H9 (cell line): Measurements from ENCODE around the gene CPLX1. TPM values are rescaled to one million over a fixed set of nuclear protein-coding genes. Genes with fewer than 3 reads are reported as not detected.

Experiments
- DNase-seq: peaks from one replicate; pipeline ENCODE4 v3.0.0-alpha.2; 2017
- H2AFZ ChIP-seq: one replicate; pipeline ENCODE4 v1.6.1; 2013; ENCODE audit warnings: mild to moderate bottlenecking, low read length, control low read depth, moderate library complexity
- H2AK5ac ChIP-seq: 2 replicates; pipeline ENCODE4 v1.6.1; 2013; ENCODE audit warnings: low read length, control low read depth, mixed read lengths; ENCODE audit not compliant: insufficient read length
- H2BK120ac ChIP-seq: one replicate; pipeline ENCODE4 v1.6.1; 2013; ENCODE audit warnings: low read depth, mild to moderate bottlenecking, low read length, control low read depth, inconsistent platforms; ENCODE audit not compliant: poor library complexity, severe bottlenecking
- H2BK12ac ChIP-seq: 2 replicates; pipeline ENCODE4 v1.6.1; 2013; ENCODE audit warnings: low read length, control low read depth, mixed read lengths, low read depth; ENCODE audit not compliant: insufficient read length
- H2BK15ac ChIP-seq: 2 replicates; pipeline ENCODE4 v1.6.1; 2013; ENCODE audit warnings: low read depth, low read length, control low read depth
- H2BK20ac ChIP-seq: one replicate; pipeline ENCODE4 v1.6.1; 2013; ENCODE audit warnings: low read depth, mild to moderate bottlenecking, low read length, control low read depth, inconsistent platforms; ENCODE audit not compliant: poor library complexity, severe bottlenecking
- H2BK5ac ChIP-seq: 2 replicates; pipeline ENCODE4 v1.6.1; 2013; ENCODE audit warnings: low read length, control low read depth, mixed read lengths; ENCODE audit not compliant: insufficient read length
- H3K14ac ChIP-seq: 2 replicates; pipeline ENCODE4 v1.6.1; 2013; ENCODE audit warnings: low read length, control low read depth; ENCODE audit not compliant: insufficient read depth
- H3K18ac ChIP-seq: 2 replicates; pipeline ENCODE4 v1.6.1; 2013; ENCODE audit warnings: low read depth, mild to moderate bottlenecking, mixed read lengths, low read length, control low read depth; ENCODE audit not compliant: insufficient read length
- H3K23ac ChIP-seq: 2 replicates; pipeline ENCODE4 v1.6.1; 2013; ENCODE audit warnings: low read length, control low read depth, mixed read lengths, low read depth; ENCODE audit not compliant: insufficient read length
- H3K23me2 ChIP-seq: 2 replicates; pipeline ENCODE4 v1.6.1; 2013; ENCODE audit warnings: low read depth, mild to moderate bottlenecking, mixed read lengths, low read length, control low read depth; ENCODE audit not compliant: insufficient read length, poor library complexity, severe bottlenecking
- H3K27ac ChIP-seq: 2 replicates; pipeline ENCODE4 v1.5.1; 2013; ENCODE audit warnings: low read length, control low read depth, mixed read lengths, low read depth; ENCODE audit not compliant: insufficient read length
- H3K27me3 ChIP-seq: 2 replicates; pipeline ENCODE4 v1.6.1; 2013; ENCODE audit warnings: low read length, control low read depth, inconsistent platforms; ENCODE audit not compliant: insufficient read depth
- H3K4ac ChIP-seq: 2 replicates; pipeline ENCODE4 v1.6.1; 2013; ENCODE audit warnings: low read depth, mild to moderate bottlenecking, control low read depth, inconsistent platforms, low read length, moderate library complexity
- H3K4me1 ChIP-seq: 2 replicates; pipeline ENCODE4 v1.6.1; 2013; ENCODE audit warnings: low read length, control low read depth, inconsistent platforms; ENCODE audit not compliant: insufficient read depth
- H3K4me2 ChIP-seq: 2 replicates; pipeline ENCODE4 v1.6.1; 2013; ENCODE audit warnings: low read length, control low read depth, mixed read lengths; ENCODE audit not compliant: insufficient read length, insufficient read depth
- H3K56ac ChIP-seq: 2 replicates; pipeline ENCODE4 v1.6.1; 2013; ENCODE audit warnings: low read depth, mild to moderate bottlenecking, mixed read lengths, low read length, control low read depth; ENCODE audit not compliant: insufficient read length
- H3K79me1 ChIP-seq: 2 replicates; pipeline ENCODE4 v1.6.1; 2013; ENCODE audit warnings: low read depth, mild to moderate bottlenecking, moderate library complexity, low read length, control low read depth, inconsistent platforms; ENCODE audit not compliant: insufficient read depth, poor library complexity, severe bottlenecking
- H3K79me2 ChIP-seq: 2 replicates; pipeline ENCODE4 v1.6.1; 2013; ENCODE audit warnings: low read length, control low read depth, inconsistent platforms; ENCODE audit not compliant: insufficient read depth
- H3K9ac ChIP-seq: 2 replicates; pipeline ENCODE4 v1.6.1; 2013; ENCODE audit warnings: low read length, control low read depth, mixed read lengths; ENCODE audit not compliant: insufficient read length; ENCODE audit errors: extremely low read depth
- H3K9me3 ChIP-seq: one replicate; pipeline ENCODE4 v1.6.1; 2013; ENCODE audit warnings: low read depth, low read length, inconsistent platforms; ENCODE audit not compliant: control insufficient read depth
- H3T11ph ChIP-seq: one replicate; pipeline ENCODE4 v1.6.1; 2013; ENCODE audit warnings: mild to moderate bottlenecking, low read length, control low read depth, inconsistent platforms
- H4K20me1 ChIP-seq: one replicate; pipeline ENCODE4 v1.6.1; 2013; ENCODE audit not compliant: control insufficient read depth, insufficient read length, insufficient read depth
- H4K5ac ChIP-seq: 2 replicates; pipeline ENCODE4 v1.6.1; 2013; ENCODE audit warnings: low read depth, mild to moderate bottlenecking, mixed read lengths, low read length, control low read depth; ENCODE audit not compliant: insufficient read length
- H4K8ac ChIP-seq: replicated peaks from 2 replicates; pipeline ENCODE4 v1.6.1; 2013; ENCODE audit warnings: low read length, control low read depth, mixed read lengths, low read depth; ENCODE audit not compliant: insufficient read length
- H4K91ac ChIP-seq: 2 replicates; pipeline ENCODE4 v1.6.1; 2013; ENCODE audit warnings: low read depth, mild to moderate bottlenecking, moderate library complexity, mixed read lengths, low read length, control low read depth; ENCODE audit not compliant: insufficient read length
- H3K27ac Mint-ChIP-seq, 3 experiments: 2 replicates in 2 of 3; 3 replicates in 1 of 3; pipeline ENCODE4 v1.8.0; 2020 to 2021; ENCODE audit warnings: mixed read lengths in 3 of 3, mild to moderate bottlenecking in 1 of 3, moderate library complexity in 1 of 3
- H3K27me3 Mint-ChIP-seq: 2 replicates; pipeline ENCODE4 v1.8.0; 2021; ENCODE audit warnings: low read depth, mild to moderate bottlenecking, moderate library complexity, mixed read lengths
- H3K36me3 Mint-ChIP-seq, 3 experiments: 2 replicates in 2 of 3; 3 replicates in 1 of 3; pipeline ENCODE4 v1.8.0; 2020 to 2021; ENCODE audit warnings: low read depth in 3 of 3, mixed read lengths in 3 of 3; ENCODE audit not compliant: insufficient read depth in 1 of 3
- H3K4me1 Mint-ChIP-seq, 2 experiments: 2 replicates each; pipeline ENCODE4 v1.8.0; 2020; ENCODE audit warnings: mixed read lengths in 2 of 2
- H3K4me3 Mint-ChIP-seq, 2 experiments: 2 replicates in 1 of 2; 3 replicates in 1 of 2; pipeline ENCODE4 v1.8.0; 2020 to 2021; ENCODE audit warnings: mild to moderate bottlenecking in 2 of 2, mixed read lengths in 2 of 2, moderate library complexity in 1 of 2
- H3K9me3 Mint-ChIP-seq, 2 experiments: 2 replicates in 1 of 2; 3 replicates in 1 of 2; pipeline ENCODE4 v1.8.0; 2020; ENCODE audit warnings: mild to moderate bottlenecking in 2 of 2, mixed read lengths in 2 of 2, moderate library complexity in 1 of 2
- WGBS: extraction: QIAGEN DNeasy Blood & Tissue Kit; methylation state at CpG from one replicate; pipeline ENCODE4 v1.1.7; 2013; ENCODE audit warnings: missing lambda C conversion rate, low lambda C conversion rate, mixed read lengths; ENCODE audit not compliant: insufficient read length; ENCODE audit errors: extremely low coverage; 5-methylcytosine and 5-hydroxymethylcytosine counted together
- total RNA-seq: library from RNA; stranded (reverse); gene quantifications from 2 replicates; pipeline ENCODE4 v1.2.1, GENCODE V29; 2021
- TF ChIP-seq, protein P1 (sequence below): fragments of 200-600 bp; sonication (generic); conservative IDR thresholded peaks from 3 replicates; pipeline ENCODE4 v1.8.0; 2021; ENCODE audit warnings: antibody characterized with exemption, mild to moderate bottlenecking

The CPLX1 gene
- total RNA-seq, 1 experiment from 2014 or later = 0.90 TPM

DNA sequence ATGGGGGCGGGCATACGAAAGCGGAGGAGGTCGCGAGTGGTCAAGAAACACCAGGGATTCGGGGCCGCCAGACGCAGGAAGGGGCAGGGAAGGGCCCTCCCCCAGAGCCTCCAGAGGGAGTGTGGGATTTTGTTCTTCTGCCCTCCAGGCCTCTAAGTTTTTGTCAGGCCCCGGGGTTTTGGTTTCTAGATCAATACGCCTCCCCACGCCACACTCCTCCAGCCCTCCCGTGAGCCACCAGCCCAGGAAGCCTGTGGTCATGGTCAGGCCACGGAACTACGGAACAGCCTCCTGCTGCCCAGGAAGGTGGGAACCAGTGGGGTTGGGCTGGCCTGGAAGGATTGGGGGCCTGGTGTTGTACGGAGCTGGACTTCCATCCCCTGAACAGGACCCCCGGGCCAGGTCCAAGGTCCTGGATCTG is 38.4 kb downstream of the CPLX1 start:
- H3K4me3 Mint-ChIP-seq = peak overlapping the region in 1 of 2 experiments; percentile 43; a peak in 1 of 5 replicates
- no peak for DNase-seq
- H3K27me3 Mint-ChIP-seq = peaks cover 73% of the 10 kb centered on the region

More for the DNA sequence above, 38.4 kb downstream of the CPLX1 start:
- no peak overlapping the region for H3K14ac ChIP-seq
- H4K91ac ChIP-seq = no peak overlapping the region
- H3K56ac ChIP-seq = no peak overlapping the region
- H4K8ac ChIP-seq = no peak overlapping the region
- no peaks in the 10 kb centered on the region for H3K23me2 ChIP-seq
- no peak overlapping the region for H3K4ac ChIP-seq
- no peak overlapping the region for H3K27ac ChIP-seq
- H3K23ac ChIP-seq = no peak overlapping the region
- H2BK12ac ChIP-seq = no peak overlapping the region
- peaks cover 0 to 3% of the 10 kb centered on the region in 2 experiments; a peak in 1 of 5 replicates for H3K9me3 Mint-ChIP-seq
- no peak overlapping the region for H2BK15ac ChIP-seq
- no peak overlapping the region for H3K27ac Mint-ChIP-seq
- no peaks in the 10 kb centered on the region for H4K20me1 ChIP-seq
- H3K4me2 ChIP-seq = no peak overlapping the region
- no peaks in the 10 kb centered on the region for H3K79me1 ChIP-seq
- no peaks in the 10 kb centered on the region for H3K79me2 ChIP-seq
- H2BK5ac ChIP-seq = no peak overlapping the region
- H3K36me3 Mint-ChIP-seq = no peaks in the 10 kb centered on the region; a peak in 1 of 7 replicates
- no peak overlapping the region for H3K9ac ChIP-seq
- no CpG with 5 or more reads among the region's 16 CpGs for WGBS
- H2BK120ac ChIP-seq = no peak overlapping the region
- H3K4me1 ChIP-seq = no peaks in the 10 kb centered on the region
- peaks cover 14 to 25% of the 10 kb centered on the region in 2 experiments for H3K4me1 Mint-ChIP-seq
- no peak overlapping the region for H3T11ph ChIP-seq
- H2AFZ ChIP-seq = no peak overlapping the region
- no peak overlapping the region for H3K18ac ChIP-seq
- no peaks in the 10 kb centered on the region for H3K9me3 ChIP-seq
- H2AK5ac ChIP-seq = no peak overlapping the region
- H4K5ac ChIP-seq = no peak overlapping the region
- peaks cover 24% of the 10 kb centered on the region; the same call in 1 of the 2 replicates for H3K27me3 ChIP-seq
- TF ChIP-seq, protein P1, sequence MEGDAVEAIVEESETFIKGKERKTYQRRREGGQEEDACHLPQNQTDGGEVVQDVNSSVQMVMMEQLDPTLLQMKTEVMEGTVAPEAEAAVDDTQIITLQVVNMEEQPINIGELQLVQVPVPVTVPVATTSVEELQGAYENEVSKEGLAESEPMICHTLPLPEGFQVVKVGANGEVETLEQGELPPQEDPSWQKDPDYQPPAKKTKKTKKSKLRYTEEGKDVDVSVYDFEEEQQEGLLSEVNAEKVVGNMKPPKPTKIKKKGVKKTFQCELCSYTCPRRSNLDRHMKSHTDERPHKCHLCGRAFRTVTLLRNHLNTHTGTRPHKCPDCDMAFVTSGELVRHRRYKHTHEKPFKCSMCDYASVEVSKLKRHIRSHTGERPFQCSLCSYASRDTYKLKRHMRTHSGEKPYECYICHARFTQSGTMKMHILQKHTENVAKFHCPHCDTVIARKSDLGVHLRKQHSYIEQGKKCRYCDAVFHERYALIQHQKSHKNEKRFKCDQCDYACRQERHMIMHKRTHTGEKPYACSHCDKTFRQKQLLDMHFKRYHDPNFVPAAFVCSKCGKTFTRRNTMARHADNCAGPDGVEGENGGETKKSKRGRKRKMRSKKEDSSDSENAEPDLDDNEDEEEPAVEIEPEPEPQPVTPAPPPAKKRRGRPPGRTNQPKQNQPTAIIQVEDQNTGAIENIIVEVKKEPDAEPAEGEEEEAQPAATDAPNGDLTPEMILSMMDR = no peak
- H2BK20ac ChIP-seq = no peak overlapping the region
